ENCODE data around the gene SMIM38.

SMIM38 gene

DNA sequence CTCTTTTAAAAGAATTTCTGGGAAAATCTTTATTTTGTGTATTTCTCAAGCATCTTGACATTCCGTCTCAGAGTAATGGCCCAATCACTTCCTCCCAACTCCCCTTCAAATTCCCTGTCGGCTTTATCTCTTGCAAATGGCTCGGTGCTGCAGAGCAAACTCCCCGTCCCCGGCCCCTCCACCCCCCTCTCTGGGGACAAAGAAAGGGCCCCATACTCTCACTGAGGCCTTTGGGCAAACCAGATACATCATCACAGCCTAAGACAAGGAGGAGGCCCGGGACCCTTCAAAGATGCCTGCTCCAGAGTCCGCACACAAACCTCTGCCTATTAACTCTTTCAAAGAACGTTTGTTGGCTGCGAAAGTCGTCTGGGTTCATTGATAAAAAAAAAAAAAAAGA lies 3.9 kb upstream of the SMIM38 start:
- Histone ChIP-seq H3K9me3 (no peaks in the 10 kb centered on the region), H3K27me3 (peaks cover 11% of the 10 kb centered on the region), H3K4me1 (ENCODE audit: control insufficient read depth in 1 of 2, insufficient read depth in 1 of 2, low read depth in 1 of 2, low read length in 1 of 2) (no peaks in the 10 kb centered on the region), H3K36me3 (no peaks in the 10 kb centered on the region), H3K27ac (no peak overlapping the region), H3K4me3 (ENCODE audit: low read depth in 1 of 2, low read length in 1 of 2) (no peak overlapping the region)
- TF ChIP-seq, protein P1, sequence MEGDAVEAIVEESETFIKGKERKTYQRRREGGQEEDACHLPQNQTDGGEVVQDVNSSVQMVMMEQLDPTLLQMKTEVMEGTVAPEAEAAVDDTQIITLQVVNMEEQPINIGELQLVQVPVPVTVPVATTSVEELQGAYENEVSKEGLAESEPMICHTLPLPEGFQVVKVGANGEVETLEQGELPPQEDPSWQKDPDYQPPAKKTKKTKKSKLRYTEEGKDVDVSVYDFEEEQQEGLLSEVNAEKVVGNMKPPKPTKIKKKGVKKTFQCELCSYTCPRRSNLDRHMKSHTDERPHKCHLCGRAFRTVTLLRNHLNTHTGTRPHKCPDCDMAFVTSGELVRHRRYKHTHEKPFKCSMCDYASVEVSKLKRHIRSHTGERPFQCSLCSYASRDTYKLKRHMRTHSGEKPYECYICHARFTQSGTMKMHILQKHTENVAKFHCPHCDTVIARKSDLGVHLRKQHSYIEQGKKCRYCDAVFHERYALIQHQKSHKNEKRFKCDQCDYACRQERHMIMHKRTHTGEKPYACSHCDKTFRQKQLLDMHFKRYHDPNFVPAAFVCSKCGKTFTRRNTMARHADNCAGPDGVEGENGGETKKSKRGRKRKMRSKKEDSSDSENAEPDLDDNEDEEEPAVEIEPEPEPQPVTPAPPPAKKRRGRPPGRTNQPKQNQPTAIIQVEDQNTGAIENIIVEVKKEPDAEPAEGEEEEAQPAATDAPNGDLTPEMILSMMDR (IDR thresholded peaks at IDR 0.05), result no peak

DNA sequence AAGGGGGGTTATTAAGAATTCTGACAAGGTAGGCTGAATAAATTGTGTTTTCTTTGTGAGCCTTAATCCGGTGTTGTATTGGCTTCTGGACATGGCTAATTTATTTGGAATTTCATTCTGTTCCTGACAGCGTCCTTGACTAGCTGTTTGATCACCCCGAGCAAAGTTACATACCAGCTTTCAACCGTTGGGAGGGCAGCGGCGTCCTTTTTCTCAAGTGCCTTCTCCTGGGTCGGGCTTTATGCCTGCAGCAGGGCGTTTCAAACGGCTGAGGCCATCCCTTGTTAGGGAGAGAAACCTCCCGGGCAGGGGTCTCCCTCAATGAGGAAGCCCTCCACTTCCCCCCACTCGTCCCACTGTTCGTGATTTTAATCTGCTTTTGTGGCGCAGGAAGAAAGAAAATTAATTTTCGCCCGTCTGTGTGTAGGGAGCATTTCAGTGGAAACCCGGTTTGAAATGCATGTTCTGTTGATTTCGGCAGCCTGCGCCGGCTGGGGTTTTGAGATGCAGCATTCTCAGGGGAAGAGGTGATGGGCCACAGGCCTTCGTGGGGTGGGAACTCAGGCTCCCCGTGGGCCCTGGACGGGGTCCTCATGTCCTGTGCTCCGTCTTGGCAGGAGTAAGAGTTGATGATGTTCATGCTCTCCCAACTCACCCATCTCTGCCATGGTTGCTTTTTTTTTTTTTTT lies 2.9 kb upstream of the SMIM38 start:
- Histone ChIP-seq H3K4me1 (ENCODE audit: control insufficient read depth in 1 of 2, insufficient read depth in 1 of 2, low read depth in 1 of 2, low read length in 1 of 2) (no peaks in the 10 kb centered on the region), H3K27ac (no peak overlapping the region), H3K9me3 (no peaks in the 10 kb centered on the region), H3K36me3 (no peaks in the 10 kb centered on the region), H3K27me3 (peaks cover 21% of the 10 kb centered on the region), H3K4me3 (ENCODE audit: low read depth in 1 of 2, low read length in 1 of 2) (no peak overlapping the region)
- TF ChIP-seq, protein P1 (IDR thresholded peaks at IDR 0.05), result no peak

DNA sequence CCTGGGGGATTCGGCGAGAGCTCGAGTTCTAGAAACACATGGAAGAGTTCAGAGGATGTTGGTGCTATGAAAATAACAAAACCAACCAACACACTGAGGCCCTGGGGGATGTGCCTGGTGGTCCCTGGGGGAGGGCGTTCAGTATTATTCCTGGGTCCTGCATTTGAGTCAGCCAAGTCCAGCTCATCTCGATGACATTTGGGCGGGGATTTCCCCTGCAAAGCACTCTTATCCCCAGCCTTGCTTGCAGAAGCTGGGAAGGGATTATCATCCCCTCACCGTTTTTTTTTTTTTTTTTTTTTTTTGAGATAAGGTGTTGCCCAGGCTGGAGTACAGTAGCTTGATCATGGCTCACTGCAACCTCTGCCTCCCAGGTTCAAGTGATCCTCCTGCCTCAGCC lies 2.1 kb upstream of the SMIM38 start:
- Histone ChIP-seq H3K27ac (no peak overlapping the region), H3K36me3 (no peaks in the 10 kb centered on the region), H3K4me3 (ENCODE audit: low read depth in 1 of 2, low read length in 1 of 2) (no peak overlapping the region), H3K27me3 (peaks cover 26% of the 10 kb centered on the region), H3K9me3 (no peaks in the 10 kb centered on the region), H3K4me1 (ENCODE audit: control insufficient read depth in 1 of 2, insufficient read depth in 1 of 2, low read depth in 1 of 2, low read length in 1 of 2) (no peaks in the 10 kb centered on the region)
- TF ChIP-seq, protein P1 (IDR thresholded peaks at IDR 0.05), result no peak

DNA sequence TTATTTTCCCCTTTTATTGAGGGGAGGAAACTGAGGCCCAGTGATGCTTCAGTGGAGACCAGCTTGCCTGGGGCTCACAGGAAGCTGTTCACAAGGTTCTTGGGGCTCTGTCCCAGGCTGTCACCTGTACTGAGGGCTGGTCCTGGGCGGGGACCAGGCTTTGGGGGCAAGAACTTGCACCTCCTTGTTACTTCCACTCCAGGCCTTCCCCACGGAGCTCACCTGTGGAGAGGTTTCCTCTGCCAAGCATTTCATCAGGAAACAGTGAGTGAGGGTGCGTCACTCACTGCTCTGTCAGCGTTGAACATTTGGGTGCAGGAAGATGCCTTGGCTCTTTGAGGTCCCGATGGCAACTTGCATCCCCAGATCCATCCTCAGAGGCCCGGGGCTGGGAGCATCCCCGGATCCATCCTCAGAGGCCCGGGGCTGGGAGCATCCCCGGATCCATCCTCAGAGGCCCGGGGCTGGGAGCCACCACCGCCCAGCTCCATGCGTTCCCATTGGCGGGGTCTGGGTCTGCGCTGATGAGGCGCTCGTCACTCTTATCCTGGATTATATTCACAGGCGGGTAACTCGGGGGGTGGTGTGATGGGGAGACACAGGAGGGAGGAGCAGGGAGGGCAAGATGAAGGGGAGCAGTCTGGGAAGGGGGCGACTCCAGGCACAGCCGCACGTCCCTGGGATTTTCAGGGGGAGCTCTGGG lies 1.4 kb upstream of the SMIM38 start:
- no peak overlapping the region for H3K27ac ChIP-seq
- H3K9me3 ChIP-seq, result no peaks in the 10 kb centered on the region
- H3K4me3 ChIP-seq (ENCODE audit: low read depth in 1 of 2, low read length in 1 of 2), result no peak overlapping the region
- TF ChIP-seq, protein P1 (IDR thresholded peaks at IDR 0.05), result no peak
- H3K4me1 ChIP-seq (ENCODE audit: control insufficient read depth in 1 of 2, insufficient read depth in 1 of 2, low read depth in 1 of 2, low read length in 1 of 2), result no peaks in the 10 kb centered on the region
- peaks cover 26% of the 10 kb centered on the region for H3K27me3 ChIP-seq
- no peaks in the 10 kb centered on the region for H3K36me3 ChIP-seq

DNA sequence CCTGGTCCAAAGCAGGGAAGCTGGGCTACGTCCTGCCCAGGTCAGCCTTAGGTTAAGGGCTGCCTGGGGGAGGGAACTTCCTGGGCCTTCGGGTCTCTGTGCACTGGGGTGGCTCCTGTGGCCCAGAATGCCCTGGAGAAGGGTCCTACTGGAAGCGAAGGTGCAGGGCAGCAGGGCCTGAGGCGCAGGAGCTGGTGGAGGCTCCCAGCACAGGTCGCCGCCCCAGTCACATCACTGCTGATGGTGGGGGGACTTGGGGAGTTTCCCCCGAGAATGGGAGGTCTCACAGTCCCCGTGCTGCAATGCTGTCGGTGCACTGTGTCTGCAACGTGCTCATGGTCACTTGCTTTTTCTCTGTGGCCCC lies 815 bp upstream of the SMIM38 start:
- Histone ChIP-seq H3K27me3 (peaks cover 26% of the 10 kb centered on the region), H3K4me3 (ENCODE audit: low read depth in 1 of 2, low read length in 1 of 2) (no peak overlapping the region), H3K27ac (no peak overlapping the region), H3K9me3 (no peaks in the 10 kb centered on the region), H3K36me3 (no peaks in the 10 kb centered on the region), H3K4me1 (ENCODE audit: control insufficient read depth in 1 of 2, insufficient read depth in 1 of 2, low read depth in 1 of 2, low read length in 1 of 2) (no peaks in the 10 kb centered on the region)
- TF ChIP-seq, protein P1 (IDR thresholded peaks at IDR 0.05), result no peak
